22Rv1 (cell line): ENCODE results near the gene USP11.

Experiments
- H3K27ac ChIP-seq: fragments of 450-650 bp; 2 replicates; pipeline ENCODE4 v1.5.1; 2017
- ZFX ChIP-seq: fragments of 450-650 bp; IDR thresholded peaks from 2 replicates; pipeline ENCODE4 v1.6.1; 2017; ENCODE audit warnings: antibody characterized with exemption, borderline replicate concordance
- TF ChIP-seq, protein P1 (sequence below): fragments of 450-650 bp; IDR thresholded peaks from 2 replicates; pipeline ENCODE4 v1.5.1; 2017; ENCODE audit warnings: mild to moderate bottlenecking

USP11 gene

DNA sequence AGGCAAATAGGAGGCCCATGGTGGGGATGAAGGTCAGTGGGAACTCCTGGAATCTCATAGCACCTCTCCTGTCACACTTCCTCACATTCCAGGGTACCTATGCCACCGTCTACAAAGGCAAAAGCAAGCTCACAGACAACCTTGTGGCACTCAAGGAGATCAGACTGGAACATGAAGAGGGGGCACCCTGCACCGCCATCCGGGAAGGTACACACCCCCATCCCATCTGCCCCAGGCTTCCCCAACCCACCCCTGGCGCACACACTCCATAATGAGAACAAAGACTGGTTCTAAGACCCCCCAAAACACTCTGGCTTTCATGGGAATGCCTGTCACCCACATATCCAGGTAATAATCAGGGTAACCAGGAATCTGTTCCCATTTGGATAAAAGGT lies 7.9 kb upstream of the USP11 start:
- H3K27ac ChIP-seq = no peak overlapping the region
- TF ChIP-seq ZFX = no peak

DNA sequence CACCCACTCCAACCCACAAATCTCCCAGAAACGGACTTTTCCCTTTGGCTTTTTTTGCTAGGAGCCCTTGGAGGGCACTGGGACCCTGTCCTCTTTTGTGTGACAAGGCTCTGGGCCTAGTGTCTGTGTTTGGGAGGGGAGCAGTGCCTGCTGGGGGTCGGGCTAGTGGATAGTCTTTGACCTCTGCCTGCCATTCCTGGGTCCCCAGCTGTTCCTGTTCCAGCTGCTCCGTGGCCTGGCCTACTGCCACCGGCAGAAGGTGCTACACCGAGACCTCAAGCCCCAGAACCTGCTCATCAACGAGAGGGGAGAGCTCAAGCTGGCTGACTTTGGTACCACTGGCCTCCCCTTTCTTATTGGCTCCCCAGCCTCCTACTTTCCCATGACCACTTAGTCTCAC lies 6.7 kb upstream of the USP11 start:
- no peak for TF ChIP-seq ZFX
- TF ChIP-seq, protein P1, sequence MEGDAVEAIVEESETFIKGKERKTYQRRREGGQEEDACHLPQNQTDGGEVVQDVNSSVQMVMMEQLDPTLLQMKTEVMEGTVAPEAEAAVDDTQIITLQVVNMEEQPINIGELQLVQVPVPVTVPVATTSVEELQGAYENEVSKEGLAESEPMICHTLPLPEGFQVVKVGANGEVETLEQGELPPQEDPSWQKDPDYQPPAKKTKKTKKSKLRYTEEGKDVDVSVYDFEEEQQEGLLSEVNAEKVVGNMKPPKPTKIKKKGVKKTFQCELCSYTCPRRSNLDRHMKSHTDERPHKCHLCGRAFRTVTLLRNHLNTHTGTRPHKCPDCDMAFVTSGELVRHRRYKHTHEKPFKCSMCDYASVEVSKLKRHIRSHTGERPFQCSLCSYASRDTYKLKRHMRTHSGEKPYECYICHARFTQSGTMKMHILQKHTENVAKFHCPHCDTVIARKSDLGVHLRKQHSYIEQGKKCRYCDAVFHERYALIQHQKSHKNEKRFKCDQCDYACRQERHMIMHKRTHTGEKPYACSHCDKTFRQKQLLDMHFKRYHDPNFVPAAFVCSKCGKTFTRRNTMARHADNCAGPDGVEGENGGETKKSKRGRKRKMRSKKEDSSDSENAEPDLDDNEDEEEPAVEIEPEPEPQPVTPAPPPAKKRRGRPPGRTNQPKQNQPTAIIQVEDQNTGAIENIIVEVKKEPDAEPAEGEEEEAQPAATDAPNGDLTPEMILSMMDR = no peak
- H3K27ac ChIP-seq = no peak overlapping the region

DNA sequence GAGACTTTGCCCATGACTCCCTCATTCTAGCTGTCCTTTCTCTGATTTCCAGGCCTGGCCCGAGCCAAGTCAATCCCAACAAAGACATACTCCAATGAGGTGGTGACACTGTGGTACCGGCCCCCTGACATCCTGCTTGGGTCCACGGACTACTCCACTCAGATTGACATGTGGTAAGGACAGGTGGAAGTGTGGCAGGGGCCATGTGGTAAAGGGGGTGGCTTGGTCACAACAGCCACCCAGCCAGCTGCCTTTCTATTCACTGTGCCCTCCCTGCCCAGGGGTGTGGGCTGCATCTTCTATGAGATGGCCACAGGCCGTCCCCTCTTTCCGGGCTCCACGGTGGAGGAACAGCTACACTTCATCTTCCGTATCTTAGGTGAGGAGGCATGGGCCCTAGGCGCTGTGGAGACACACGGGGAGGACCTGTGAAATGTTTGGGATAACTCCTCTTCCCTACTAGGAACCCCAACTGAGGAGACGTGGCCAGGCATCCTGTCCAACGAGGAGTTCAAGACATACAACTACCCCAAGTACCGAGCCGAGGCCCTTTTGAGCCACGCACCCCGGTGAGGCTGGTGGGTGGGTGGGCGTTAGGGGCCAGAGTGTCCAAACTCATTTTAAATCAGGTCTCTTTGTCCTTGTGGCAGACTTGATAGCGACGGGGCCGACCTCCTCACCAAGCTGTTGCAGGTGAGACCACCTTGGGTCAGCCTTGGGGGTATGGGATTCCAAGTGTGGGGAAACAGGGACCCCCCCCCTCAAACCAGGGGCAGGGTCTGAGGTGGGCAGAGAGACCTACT lies 6.1 kb upstream of the USP11 start:
- no peak overlapping the region for H3K27ac ChIP-seq
- TF ChIP-seq ZFX = no peak
- TF ChIP-seq, protein P1 = no peak

DNA sequence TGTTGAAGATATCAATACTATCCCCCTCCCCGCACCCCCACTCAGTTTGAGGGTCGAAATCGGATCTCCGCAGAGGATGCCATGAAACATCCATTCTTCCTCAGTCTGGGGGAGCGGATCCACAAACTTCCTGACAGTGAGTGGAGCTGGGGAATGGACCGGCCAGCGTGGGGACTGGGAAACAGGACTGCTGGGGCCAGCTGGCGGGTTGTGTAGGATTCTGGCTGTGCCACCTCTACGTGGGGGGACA lies 5.5 kb upstream of the USP11 start:
- H3K27ac ChIP-seq = no peak overlapping the region
- TF ChIP-seq, protein P1 = no peak
- TF ChIP-seq ZFX = no peak

DNA sequence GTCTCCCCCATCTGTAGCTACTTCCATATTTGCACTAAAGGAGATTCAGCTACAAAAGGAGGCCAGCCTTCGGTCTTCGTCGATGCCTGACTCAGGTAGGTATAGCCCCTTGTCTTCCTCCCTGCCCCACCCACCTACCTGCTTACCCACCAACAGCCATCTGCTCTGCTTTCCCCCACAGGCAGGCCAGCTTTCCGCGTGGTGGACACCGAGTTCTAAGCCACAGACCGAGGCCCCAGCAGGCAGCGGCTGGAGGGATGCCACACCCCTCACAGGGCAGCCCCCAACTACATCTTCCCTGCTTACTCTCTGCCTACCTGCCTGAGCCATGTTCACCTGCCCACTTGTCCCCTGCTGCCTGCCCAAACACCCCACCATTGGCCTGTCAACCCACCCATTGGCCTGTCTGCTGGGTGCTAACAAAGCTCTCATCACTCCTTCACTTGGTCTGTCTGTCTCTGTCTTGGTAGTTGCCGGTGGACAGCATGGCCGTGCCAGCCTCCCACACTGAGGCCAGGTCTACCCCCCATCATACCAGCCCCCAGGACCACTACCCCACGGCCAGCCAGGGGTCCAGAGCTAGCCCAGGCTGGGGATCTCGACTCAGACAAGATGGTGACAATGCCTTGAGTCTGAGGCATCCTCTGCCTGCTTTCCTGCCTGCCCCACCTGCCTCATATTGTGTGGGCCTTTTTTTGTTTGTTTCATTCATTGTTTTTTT lies 4.1 kb upstream of the USP11 start:
- H3K27ac ChIP-seq = no peak overlapping the region
- no peak for TF ChIP-seq ZFX
- TF ChIP-seq, protein P1 = no peak

DNA sequence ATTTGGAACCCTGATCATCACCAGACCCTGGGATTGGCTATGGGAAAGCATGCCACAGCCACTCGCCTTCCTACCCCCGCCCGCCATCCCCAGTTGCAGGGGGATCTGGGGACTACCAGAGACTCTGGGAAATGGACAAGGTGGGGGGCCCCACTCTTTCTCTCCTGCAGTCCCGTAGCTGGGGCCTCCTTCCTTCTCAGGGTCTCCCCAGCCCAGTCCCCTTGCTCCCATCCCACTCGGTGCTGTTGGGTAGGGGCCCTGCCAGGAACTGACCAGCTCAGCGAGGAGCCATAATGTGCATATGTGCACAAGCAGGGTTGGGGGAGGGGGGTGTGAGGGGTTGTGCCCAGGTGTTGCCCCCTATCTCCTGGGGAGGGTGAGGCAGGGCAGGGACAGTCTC lies 3.4 kb upstream of the USP11 start:
- H3K27ac ChIP-seq = no peak overlapping the region
- TF ChIP-seq, protein P1 = no peak

DNA sequence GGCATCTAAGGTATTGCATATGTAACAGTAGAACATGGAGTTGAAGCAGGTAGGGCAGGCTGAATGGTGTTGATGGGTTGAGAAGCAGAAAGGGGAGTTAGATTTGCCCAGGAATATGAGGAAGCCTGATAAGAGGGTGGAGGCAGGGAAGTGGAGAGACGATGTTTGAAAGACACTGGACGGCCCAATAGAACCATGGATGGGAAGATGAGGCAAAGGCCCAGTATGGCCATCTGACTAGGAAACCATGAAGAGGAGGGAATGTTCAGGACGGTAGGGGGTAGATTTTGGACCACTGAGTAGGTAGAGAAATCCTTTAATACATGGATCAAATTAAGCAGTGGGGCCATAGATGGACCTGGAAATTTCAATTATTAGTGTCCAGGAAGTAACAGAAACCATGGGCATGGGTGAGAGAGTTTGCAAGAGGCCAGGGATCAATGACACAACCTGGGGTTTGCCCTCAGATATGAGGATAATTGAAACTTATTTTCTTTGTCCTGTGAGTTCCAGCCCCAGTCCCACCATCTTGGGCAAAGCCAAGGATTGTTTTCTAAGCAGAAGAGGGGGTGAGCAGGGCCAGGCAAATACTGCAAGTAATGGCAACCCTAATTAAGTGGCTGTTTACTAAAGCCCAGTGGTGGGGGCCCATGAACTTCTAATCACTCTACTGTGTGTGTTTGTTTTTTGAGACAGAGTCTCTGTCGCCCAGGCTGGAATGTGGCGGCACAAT lies 2.5 kb upstream of the USP11 start:
- H3K27ac ChIP-seq = peak overlapping the region; percentile 87; the same call in 1 of the 2 replicates
- TF ChIP-seq, protein P1 = no peak
- TF ChIP-seq ZFX = no peak
